GM12872 (cell line): ENCODE data around the gene RAP1GAP2.

Experiments used
- CTCF ChIP-seq: IDR thresholded peaks from 3 replicates; pipeline ENCODE4 v1.5.1; 2011; ENCODE audit warnings: low read depth, mild to moderate bottlenecking, low read length, moderate library complexity; ENCODE audit not compliant: insufficient read depth

Gene RAP1GAP2

DNA sequence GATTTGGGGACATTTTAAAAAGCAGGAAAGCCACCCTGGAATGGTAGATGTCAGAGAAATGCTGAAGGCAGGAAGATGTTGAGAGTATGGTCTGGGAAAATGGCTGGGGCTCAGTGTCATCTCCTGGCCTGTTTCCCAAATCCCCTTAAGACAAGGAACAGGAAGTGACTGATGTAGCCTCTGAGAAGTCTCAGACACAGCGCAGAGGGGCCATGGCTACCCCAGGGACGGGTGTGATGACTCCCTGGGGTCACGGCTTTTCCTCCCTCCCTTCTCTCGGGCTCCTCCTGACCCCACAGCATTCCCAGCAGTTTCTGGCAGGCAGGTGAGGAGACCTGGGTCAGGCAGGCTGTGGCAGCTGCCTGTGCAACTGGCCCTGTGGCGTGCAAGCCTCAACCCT, 45.4 kb downstream of the RAP1GAP2 start:
- TF ChIP-seq CTCF, result no peak

DNA sequence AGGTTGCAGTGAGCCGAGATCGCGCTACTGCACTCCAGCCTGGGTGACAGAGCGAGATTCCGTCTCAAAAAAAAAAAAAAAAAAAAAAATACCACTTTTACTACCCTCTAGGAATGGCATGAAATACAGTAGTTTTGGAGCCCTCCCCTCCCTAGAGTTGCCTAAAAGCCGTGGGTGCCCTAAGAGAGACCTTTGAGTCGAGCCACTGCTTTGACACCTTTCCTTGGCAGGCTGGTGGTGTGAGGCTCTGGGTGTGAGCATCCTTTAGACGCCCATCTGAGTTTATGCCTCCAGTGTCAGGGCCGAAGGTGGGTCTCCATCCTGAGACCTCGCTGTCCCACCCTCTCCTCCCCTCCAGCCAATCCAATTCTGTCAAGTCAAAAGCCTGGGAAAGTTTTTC, 46.2 kb downstream of the RAP1GAP2 start:
- no peak for TF ChIP-seq CTCF

- TF ChIP-seq CTCF, result no peak
Observed at GRCh38 chr17:2844416-2844815, 48.2 kb downstream of the RAP1GAP2 start.

DNA sequence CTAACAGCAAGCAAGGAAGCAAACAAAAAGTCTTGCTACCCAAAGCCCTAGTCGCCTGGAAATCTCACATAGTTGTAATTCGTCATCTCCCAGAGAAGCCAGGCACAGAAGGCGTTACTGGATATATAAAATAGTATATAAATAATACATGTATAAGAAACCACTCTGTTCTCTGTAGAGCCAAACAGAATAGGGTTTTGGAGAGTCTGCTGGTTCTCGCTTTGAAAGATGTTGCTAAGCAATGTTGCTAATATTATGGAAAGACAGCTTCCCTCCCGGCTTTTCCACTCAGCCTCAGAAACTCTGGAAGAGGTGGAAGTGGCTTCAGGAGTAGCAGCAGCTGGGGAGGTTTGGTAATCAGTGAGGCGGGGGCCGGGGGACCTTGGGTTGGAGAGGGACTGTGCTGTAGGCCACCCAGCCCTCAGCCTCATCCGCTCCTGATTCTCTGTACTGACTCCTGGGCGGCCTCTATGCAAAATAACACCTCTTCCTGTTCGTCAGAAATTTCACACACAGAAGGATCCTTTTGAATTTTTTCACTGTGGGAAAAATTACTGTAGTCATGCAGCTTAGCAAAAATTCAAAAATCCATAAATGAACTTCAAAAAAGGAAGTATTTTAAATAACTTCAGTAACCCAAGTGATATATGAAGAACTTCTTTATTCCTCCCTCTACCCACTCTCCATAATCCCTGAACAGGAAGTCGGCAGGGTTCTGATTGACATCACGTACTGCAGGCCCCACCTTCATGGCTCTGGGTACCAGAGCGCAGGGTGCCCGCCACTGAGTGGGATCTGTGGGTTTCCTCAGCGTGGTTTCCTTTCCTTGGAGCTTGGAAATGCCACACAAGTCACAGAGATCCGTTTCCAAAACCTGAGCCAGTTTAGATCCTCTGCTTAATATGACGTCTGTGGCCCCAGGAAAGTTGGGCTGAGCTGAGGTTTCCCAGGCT, 51.4 kb downstream of the RAP1GAP2 start:
- TF ChIP-seq CTCF, result no peak

DNA sequence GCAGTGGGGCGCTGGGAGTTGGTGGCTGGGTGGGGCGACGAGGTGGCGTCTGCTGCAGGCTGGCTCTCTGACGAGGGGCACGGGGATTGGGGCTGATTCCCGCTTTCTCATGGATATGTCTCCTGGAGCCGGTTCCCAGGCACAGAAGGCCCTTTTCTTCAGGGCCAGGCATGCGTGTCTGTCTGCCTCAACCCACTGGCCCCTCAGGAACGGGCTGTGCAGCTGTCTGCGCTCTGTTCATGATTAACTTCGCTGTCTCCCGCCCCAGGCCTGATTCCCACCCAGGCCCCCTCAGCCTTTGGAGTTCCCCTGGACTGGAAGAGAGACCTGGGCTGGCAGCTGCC, 53.1 kb downstream of the RAP1GAP2 start:
- no peak for TF ChIP-seq CTCF

DNA sequence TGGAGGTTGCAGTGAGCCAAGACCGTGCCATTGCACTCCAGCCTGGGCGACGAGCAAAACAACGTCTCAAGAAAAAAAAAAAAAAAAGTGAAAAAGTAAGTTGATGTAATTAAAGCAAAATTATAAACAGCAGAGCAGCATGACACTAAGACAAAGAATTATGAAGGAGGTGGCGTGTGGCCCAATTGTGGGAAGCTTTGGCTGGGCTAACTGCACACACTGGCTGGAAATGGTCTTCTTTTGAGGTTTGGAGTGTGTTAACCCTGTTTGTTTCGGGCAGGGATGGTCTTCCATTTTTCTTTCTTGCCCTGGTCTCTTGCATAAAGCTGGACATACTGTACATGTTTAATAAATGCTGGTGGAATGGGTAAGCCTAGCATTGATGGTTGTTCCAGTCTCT, 54.8 kb downstream of the RAP1GAP2 start:
- TF ChIP-seq CTCF, result no peak

DNA sequence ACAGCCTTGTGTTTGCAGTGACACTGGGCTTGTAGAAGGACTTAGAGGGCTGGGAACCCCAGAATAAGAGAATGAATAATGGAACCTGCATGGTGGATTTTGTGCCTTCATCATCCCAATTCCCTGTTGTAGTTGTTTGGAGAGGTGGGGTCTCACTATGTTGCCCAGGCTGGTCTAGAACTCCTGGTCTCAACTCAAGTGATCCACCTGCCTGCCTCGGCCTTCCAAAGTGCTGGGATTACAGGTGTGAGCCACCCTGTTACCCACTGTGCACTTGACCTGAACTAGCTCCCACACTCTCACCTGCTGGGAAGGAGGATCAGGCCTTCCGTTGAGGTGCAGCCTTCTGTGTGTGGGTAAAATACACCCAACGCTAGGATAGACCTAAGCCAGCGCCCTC, 55.4 kb downstream of the RAP1GAP2 start:
- TF ChIP-seq CTCF, result no peak
